DND-41 (cell line): ENCODE data around the gene LRRC61.

Experiments
- EZH2 ChIP-seq: IDR thresholded peaks from 3 replicates; pipeline ENCODE4 v1.6.1; 2012; ENCODE audit warnings: borderline replicate concordance, low read depth, mild to moderate bottlenecking, moderate library complexity, low read length, inconsistent platforms; ENCODE audit not compliant: severe bottlenecking
- TF ChIP-seq, protein P1 (sequence below): IDR thresholded peaks from 2 replicates; pipeline ENCODE4 v1.5.1; 2012; ENCODE audit warnings: borderline replicate concordance, low read length, moderate library complexity, mild to moderate bottlenecking; ENCODE audit not compliant: poor library complexity, severe bottlenecking; ENCODE audit errors: extremely low read depth

DNA sequence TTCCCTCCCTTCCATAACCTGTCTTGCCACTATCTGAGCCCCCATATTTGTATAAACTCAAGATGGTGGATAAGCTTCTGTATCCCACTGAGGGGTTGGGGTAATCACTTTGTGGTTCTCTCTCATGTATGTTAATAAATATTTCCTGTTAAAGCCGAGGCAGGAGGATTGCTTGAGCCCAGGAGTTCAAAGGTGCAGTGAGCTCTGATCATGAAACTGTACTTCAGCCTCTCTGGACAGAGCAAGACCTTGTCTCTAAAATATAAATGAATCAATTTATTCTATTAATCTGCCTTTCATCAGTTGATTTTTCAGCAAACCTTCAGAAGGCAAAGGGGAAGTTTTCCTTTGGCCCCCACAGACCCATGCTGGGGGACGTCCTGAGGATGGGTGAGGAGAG is 20.1 kb downstream of the LRRC61 start:
- TF ChIP-seq, protein P1, sequence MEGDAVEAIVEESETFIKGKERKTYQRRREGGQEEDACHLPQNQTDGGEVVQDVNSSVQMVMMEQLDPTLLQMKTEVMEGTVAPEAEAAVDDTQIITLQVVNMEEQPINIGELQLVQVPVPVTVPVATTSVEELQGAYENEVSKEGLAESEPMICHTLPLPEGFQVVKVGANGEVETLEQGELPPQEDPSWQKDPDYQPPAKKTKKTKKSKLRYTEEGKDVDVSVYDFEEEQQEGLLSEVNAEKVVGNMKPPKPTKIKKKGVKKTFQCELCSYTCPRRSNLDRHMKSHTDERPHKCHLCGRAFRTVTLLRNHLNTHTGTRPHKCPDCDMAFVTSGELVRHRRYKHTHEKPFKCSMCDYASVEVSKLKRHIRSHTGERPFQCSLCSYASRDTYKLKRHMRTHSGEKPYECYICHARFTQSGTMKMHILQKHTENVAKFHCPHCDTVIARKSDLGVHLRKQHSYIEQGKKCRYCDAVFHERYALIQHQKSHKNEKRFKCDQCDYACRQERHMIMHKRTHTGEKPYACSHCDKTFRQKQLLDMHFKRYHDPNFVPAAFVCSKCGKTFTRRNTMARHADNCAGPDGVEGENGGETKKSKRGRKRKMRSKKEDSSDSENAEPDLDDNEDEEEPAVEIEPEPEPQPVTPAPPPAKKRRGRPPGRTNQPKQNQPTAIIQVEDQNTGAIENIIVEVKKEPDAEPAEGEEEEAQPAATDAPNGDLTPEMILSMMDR, result no peak
- no peak for TF ChIP-seq EZH2
